Sigmoid colon (tissue), 4 donors: ENCODE data around the gene NRXN3.

Experiments used
- EP300 ChIP-seq, 4 donors: sonication (generic); formaldehyde crosslinking; IDR thresholded peaks; one replicate each; pipeline ENCODE4 v1.6.1; 2017; ENCODE audit warnings: antibody characterized with exemption in 4 of 4
- POLR2A ChIP-seq, 2 donors: fragments of 450-650 bp; IDR thresholded peaks; one replicate each; pipeline ENCODE4 v1.6.1; 2016; ENCODE audit warnings: antibody characterized with exemption in 2 of 2, mild to moderate bottlenecking in 2 of 2, moderate library complexity in 2 of 2
- POLR2AphosphoS5 ChIP-seq, 4 donors: sonication (generic); formaldehyde crosslinking; IDR thresholded peaks; one replicate each; pipeline ENCODE4 v1.6.1; 2017; ENCODE audit warnings: antibody characterized with exemption in 4 of 4
- TF ChIP-seq, protein P1 (sequence below), 4 experiments: fragments of 450-650 bp in 3 of 4; fragments of 200-600 bp in 1 of 4; IDR thresholded peaks; one replicate each; pipeline ENCODE4 v1.5.1; 2016 to 2019; ENCODE audit warnings: antibody characterized with exemption in 4 of 4, mild to moderate bottlenecking in 3 of 4, moderate library complexity in 2 of 4

DNA sequence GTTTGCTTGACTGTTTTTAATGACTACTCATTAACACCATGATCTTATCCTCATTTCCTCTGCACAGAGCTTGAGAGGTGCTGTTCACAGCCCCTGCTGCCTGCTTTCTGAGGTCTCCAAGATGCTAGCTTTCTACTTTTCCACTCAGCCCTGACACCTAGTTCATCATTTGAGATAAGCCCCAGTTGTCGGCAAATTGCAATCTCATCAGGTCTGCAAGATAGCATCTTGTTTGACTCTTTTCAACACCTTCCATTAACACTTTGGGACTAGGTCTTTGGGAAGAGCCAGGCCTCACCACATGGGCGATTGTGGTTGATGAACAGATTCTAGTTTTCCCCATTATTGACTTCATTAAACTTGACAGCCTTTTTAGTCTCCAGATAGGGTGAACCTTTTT lies 1136.4 kb downstream of the NRXN3 start:
- TF ChIP-seq, protein P1, sequence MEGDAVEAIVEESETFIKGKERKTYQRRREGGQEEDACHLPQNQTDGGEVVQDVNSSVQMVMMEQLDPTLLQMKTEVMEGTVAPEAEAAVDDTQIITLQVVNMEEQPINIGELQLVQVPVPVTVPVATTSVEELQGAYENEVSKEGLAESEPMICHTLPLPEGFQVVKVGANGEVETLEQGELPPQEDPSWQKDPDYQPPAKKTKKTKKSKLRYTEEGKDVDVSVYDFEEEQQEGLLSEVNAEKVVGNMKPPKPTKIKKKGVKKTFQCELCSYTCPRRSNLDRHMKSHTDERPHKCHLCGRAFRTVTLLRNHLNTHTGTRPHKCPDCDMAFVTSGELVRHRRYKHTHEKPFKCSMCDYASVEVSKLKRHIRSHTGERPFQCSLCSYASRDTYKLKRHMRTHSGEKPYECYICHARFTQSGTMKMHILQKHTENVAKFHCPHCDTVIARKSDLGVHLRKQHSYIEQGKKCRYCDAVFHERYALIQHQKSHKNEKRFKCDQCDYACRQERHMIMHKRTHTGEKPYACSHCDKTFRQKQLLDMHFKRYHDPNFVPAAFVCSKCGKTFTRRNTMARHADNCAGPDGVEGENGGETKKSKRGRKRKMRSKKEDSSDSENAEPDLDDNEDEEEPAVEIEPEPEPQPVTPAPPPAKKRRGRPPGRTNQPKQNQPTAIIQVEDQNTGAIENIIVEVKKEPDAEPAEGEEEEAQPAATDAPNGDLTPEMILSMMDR (IDR thresholded peaks at IDR 0.05), result no peak
- no peak for TF ChIP-seq POLR2A (IDR thresholded peaks at IDR 0.05)
- TF ChIP-seq EP300 (IDR thresholded peaks at IDR 0.05), result no peak
- TF ChIP-seq POLR2AphosphoS5 (IDR thresholded peaks at IDR 0.05), result no peak
